ENCODE data around the gene CDH5.

GRCh38 chr16:66401610-66402009, 35.1 kb downstream of the CDH5 start:
- TF ChIP-seq CTCF (IDR thresholded peaks at IDR 0.05; ENCODE audit: insufficient read depth, low read length, poor library complexity, severe bottlenecking) (no peak), EZH2phosphoT487 (conservative IDR thresholded peaks at IDR 0.05; ENCODE audit: low read length) (no peak)

Measured in SU-DHL-6 (cell line).